SK-N-SH (cell line): Measurements from ENCODE around the gene MYO1D. TPM values are rescaled to one million over a fixed set of nuclear protein-coding genes. Genes with fewer than 3 reads are reported as not detected.

ENCODE experiments used
- CTCF ChIA-PET: fragments of 300-600, 350-600 bp; formaldehyde crosslinking; extraction: SDS; loops from one replicate; lab custom pipeline; 2021; lab: Yijun Ruan, JAX
- POLR2A ChIA-PET: fragments of 350-600 bp; sonication (Branson Sonifier 250); formaldehyde crosslinking; extraction: SDS; loops from one replicate; lab custom pipeline; 2020; ENCODE audit warnings: antibody characterized with exemption, inconsistent platforms; lab: Yijun Ruan, JAX
- DNase-seq: peaks from one replicate; pipeline ENCODE4 v3.0.0; 2012
- H2AFZ ChIP-seq: fragments of 200-600 bp; sonication (generic); 2 replicates; pipeline ENCODE4 v1.8.1; 2016; ENCODE audit warnings: antibody characterized with exemption, mild to moderate bottlenecking, low read depth
- H3F3A ChIP-seq: fragments of 200-600 bp; sonication (generic); replicated peaks from 2 replicates; pipeline ENCODE3; 2016; ENCODE audit warnings: antibody characterized with exemption, mild to moderate bottlenecking; ENCODE audit not compliant: insufficient read depth
- H3K27ac ChIP-seq, 2 experiments: fragments of 200-500 bp in 1 of 2; fragments of 200-600 bp in 1 of 2; sonication (Bioruptor generic) in 1 of 2; sonication (generic), shearing (Covaris generic) in 1 of 2; 2 replicates each; pipeline versions ENCODE4 v1.5.1 to v1.6.1; 2014 to 2016; ENCODE audit warnings: low read depth in 2 of 2, inconsistent platforms in 1 of 2, low read length in 1 of 2, mild to moderate bottlenecking in 1 of 2, mixed read lengths in 1 of 2
- H3K27me3 ChIP-seq: fragments of 200-600 bp; sonication (generic), shearing (Covaris generic); 2 replicates; pipeline ENCODE4 v1.6.1; 2016; ENCODE audit warnings: mixed run types; ENCODE audit not compliant: insufficient read depth
- H3K36me3 ChIP-seq, 2 experiments: fragments of 200-500 bp in 1 of 2; fragments of 200-600 bp in 1 of 2; sonication (Bioruptor generic) in 1 of 2; sonication (generic) in 1 of 2; replicated peaks in 1 of 2; 2 replicates each; pipeline versions ENCODE3 to v1.5.1; 2014 to 2016; ENCODE audit warnings: low read length in 1 of 2, mild to moderate bottlenecking in 1 of 2; ENCODE audit not compliant: insufficient read depth in 2 of 2, control insufficient read depth in 1 of 2
- H3K4me1 ChIP-seq, 2 experiments: fragments of 200-500 bp in 1 of 2; fragments of 200-600 bp in 1 of 2; sonication (Bioruptor generic) in 1 of 2; sonication (generic), shearing (Covaris generic) in 1 of 2; 2 replicates each; pipeline versions ENCODE4 v1.5.1 to v1.6.1; 2014 to 2016; ENCODE audit warnings: low read depth in 1 of 2, low read length in 1 of 2, mixed run types in 1 of 2; ENCODE audit not compliant: insufficient read depth in 2 of 2, control insufficient read depth in 1 of 2
- H3K4me2 ChIP-seq: fragments of 200-600 bp; sonication (generic), shearing (Covaris generic); 2 replicates; pipeline ENCODE4 v1.6.1; 2017; ENCODE audit warnings: mixed run types
- H3K4me3 ChIP-seq, 2 experiments: fragments of 200-500 bp in 1 of 2; fragments of 200-600 bp in 1 of 2; sonication (Bioruptor generic) in 1 of 2; sonication (generic), shearing (Covaris generic) in 1 of 2; 2 replicates each; pipeline versions ENCODE4 v1.5.1 to v1.8.1; 2014 to 2016; ENCODE audit warnings: low read depth in 2 of 2, inconsistent platforms in 1 of 2, low read length in 1 of 2, mild to moderate bottlenecking in 1 of 2, mixed read lengths in 1 of 2, moderate library complexity in 1 of 2
- H3K79me2 ChIP-seq: fragments of 200-600 bp; sonication (generic); 2 replicates; pipeline ENCODE4 v1.8.1; 2017; ENCODE audit warnings: mild to moderate bottlenecking; ENCODE audit not compliant: insufficient read depth
- H3K9ac ChIP-seq: fragments of 200-600 bp; sonication (generic); 2 replicates; pipeline ENCODE4 v1.6.1; 2017; ENCODE audit warnings: mixed run types
- H3K9me2 ChIP-seq: fragments of 200-600 bp; sonication (generic); 2 replicates; pipeline ENCODE4 v1.6.1; 2017; ENCODE audit warnings: mixed run types
- H3K9me3 ChIP-seq: fragments of 200-600 bp; sonication (generic); 2 replicates; pipeline ENCODE4 v1.6.1; 2017; ENCODE audit warnings: mixed run types, mild to moderate bottlenecking, moderate library complexity
- H4K20me1 ChIP-seq: fragments of 200-600 bp; sonication (generic); 2 replicates; pipeline ENCODE4 v1.6.1; 2017; ENCODE audit warnings: mild to moderate bottlenecking, mixed run types; ENCODE audit not compliant: insufficient read depth
- CHD2 ChIP-seq: fragments of 150-350 bp; IDR thresholded peaks from 2 replicates; pipeline ENCODE4 v1.6.1; 2018; ENCODE audit warnings: low read length; ENCODE audit not compliant: partially characterized antibody
- EZH2phosphoT487 ChIP-seq: fragments of 200-600 bp; sonication (generic); IDR thresholded peaks from 2 replicates; pipeline ENCODE4 v1.6.1; 2017; ENCODE audit warnings: low read depth, mixed run types, mild to moderate bottlenecking, antibody characterized with exemption, moderate library complexity, borderline replicate concordance
- FOXJ3 ChIP-seq: sonication (generic); formaldehyde crosslinking; IDR thresholded peaks from 2 replicates; pipeline ENCODE4 v1.5.1; 2020; ENCODE audit warnings: mild to moderate bottlenecking, missing genetic modification reagents
- FOXM1 ChIP-seq: IDR thresholded peaks from 2 replicates; pipeline ENCODE4 v1.4.0; 2012; ENCODE audit warnings: low read depth, mild to moderate bottlenecking
- JUND ChIP-seq: IDR thresholded peaks from 2 replicates; pipeline ENCODE4 v1.4.0; 2012
- MEF2A ChIP-seq: IDR thresholded peaks from 2 replicates; pipeline ENCODE4 v1.4.0; 2012; ENCODE audit warnings: low read depth, borderline replicate concordance
- MXI1 ChIP-seq: IDR thresholded peaks from 2 replicates; pipeline ENCODE4 v1.6.1; 2012; ENCODE audit warnings: mild to moderate bottlenecking, low read depth, low read length, improper control_type of control experiment
- NRF1 ChIP-seq: IDR thresholded peaks from 2 replicates; pipeline ENCODE4 v1.6.1; 2012; ENCODE audit warnings: low read depth, mild to moderate bottlenecking, low read length
- PBX3 ChIP-seq: IDR thresholded peaks from 2 replicates; pipeline ENCODE4; 2012
- POLR2AphosphoS5 ChIP-seq: IDR thresholded peaks from 2 replicates; pipeline ENCODE4 v1.6.1; 2012; ENCODE audit warnings: low read depth, low read length
- RAD21 ChIP-seq: IDR thresholded peaks from 2 replicates; pipeline ENCODE4 v1.6.1; 2012; ENCODE audit warnings: mild to moderate bottlenecking, low read length
- RFX5 ChIP-seq: IDR thresholded peaks from 2 replicates; pipeline ENCODE4 v1.6.1; 2012; ENCODE audit warnings: mild to moderate bottlenecking, improper control_type of control experiment, low read length
- RXRA ChIP-seq: IDR thresholded peaks from 2 replicates; pipeline ENCODE4 v1.4.0; 2012; ENCODE audit warnings: low read depth, mild to moderate bottlenecking, borderline replicate concordance
- TCF12 ChIP-seq: IDR thresholded peaks from 2 replicates; pipeline ENCODE4 v1.4.0; 2012
- TEAD4 ChIP-seq: IDR thresholded peaks from 2 replicates; pipeline ENCODE4 v1.4.0; 2012; ENCODE audit warnings: mild to moderate bottlenecking, borderline replicate concordance; ENCODE audit not compliant: insufficient read depth
- USF2 ChIP-seq: fragments of 150-350 bp; IDR thresholded peaks from 2 replicates; pipeline ENCODE4 v1.6.1; 2017; ENCODE audit warnings: antibody characterized with exemption, low read length, low read depth, borderline replicate concordance
- YY1 ChIP-seq: IDR thresholded peaks from 2 replicates; pipeline ENCODE4 v1.4.0; 2012; ENCODE audit warnings: low read depth, mild to moderate bottlenecking
- WGBS: methylation state at CpG from one replicate; pipeline ENCODE4 v1.1.6; 2017; ENCODE audit warnings: low lambda C conversion rate; 5-methylcytosine and 5-hydroxymethylcytosine counted together
- polyA plus RNA-seq, 3 experiments: library from polyadenylated mRNA; depleted of rRNA; stranded (reverse); fragments of >200 nt; gene quantifications; 2 replicates each; pipeline ENCODE4 v1.2.3, GENCODE V29; 2012
- TF ChIP-seq, protein P1 (sequence below): IDR thresholded peaks from 2 replicates; pipeline ENCODE4 v1.4.0; 2012; ENCODE audit warnings: low read depth, borderline replicate concordance
- TF ChIP-seq, protein P2 (sequence below): IDR thresholded peaks from 2 replicates; pipeline ENCODE4 v1.4.0; 2012; ENCODE audit warnings: low read depth, borderline replicate concordance

Gene MYO1D
- polyA plus RNA-seq, 1 of the 3 experiments (the other 2 are of a cell fraction) = 20.4 TPM

DNA sequence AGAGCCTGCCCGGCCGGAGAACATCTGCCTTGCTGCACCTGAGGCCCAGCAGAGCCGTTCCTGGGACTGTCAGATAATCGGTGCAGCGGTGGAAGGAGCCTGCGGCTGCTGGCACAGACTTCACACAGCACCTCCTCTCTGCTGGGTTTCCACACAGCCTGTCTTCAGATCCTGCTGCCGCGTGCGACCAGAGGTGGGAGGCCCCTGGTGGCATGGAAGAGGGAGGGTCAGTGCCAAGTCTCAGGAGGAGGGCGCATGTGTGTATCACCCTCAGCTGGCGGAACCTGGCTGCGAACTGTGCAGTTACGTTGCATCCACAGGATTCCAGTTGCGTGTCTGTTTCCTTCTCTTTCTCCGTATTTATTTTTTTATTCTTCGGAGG is 386.8 kb downstream of the MYO1D start:
- Histone ChIP-seq H2AFZ (no peak overlapping the region), H3K9me2 (no peaks in the 10 kb centered on the region), H3K4me3 (peak overlapping the region in 1 of 2 experiments; percentile 1; a peak in 1 of 4 replicates), H3K36me3 (peaks cover 0 to 32% of the 10 kb centered on the region in 2 experiments), H3K79me2 (no peaks in the 10 kb centered on the region), H3K4me2 (no peak overlapping the region), H3K9me3 (no peaks in the 10 kb centered on the region), H3K27me3 (no peaks in the 10 kb centered on the region), H3K27ac (no peak overlapping the region), H4K20me1 (peaks cover 10% of the 10 kb centered on the region; the same call in 1 of the 2 replicates), H3F3A (peaks cover 11% of the 10 kb centered on the region), H3K4me1 (peaks cover 0 to 54% of the 10 kb centered on the region in 2 experiments; a peak in 2 of 4 replicates), H3K9ac (no peak overlapping the region)
- peak; percentile 85 for DNase-seq
- ChIA-PET CTCF (interaction anchor here (0.9 to 11.0 kb wide), 4 partner anchors 28 to 122 kb away, joined by 3 to 102 read pairs (median 4); no protein-coding TSS in a partner anchor), POLR2A (interaction anchor here (1.1 kb wide), 1 partner anchor 9 kb away, joined by 3 read pairs; no protein-coding TSS in a partner anchor)
- TF ChIP-seq RAD21 (peak; percentile 14), CHD2 (no peak), MXI1 (peak; percentile 87)
- WGBS = 78% methylated on average over 14 of the region's 16 CpGs

DNA sequence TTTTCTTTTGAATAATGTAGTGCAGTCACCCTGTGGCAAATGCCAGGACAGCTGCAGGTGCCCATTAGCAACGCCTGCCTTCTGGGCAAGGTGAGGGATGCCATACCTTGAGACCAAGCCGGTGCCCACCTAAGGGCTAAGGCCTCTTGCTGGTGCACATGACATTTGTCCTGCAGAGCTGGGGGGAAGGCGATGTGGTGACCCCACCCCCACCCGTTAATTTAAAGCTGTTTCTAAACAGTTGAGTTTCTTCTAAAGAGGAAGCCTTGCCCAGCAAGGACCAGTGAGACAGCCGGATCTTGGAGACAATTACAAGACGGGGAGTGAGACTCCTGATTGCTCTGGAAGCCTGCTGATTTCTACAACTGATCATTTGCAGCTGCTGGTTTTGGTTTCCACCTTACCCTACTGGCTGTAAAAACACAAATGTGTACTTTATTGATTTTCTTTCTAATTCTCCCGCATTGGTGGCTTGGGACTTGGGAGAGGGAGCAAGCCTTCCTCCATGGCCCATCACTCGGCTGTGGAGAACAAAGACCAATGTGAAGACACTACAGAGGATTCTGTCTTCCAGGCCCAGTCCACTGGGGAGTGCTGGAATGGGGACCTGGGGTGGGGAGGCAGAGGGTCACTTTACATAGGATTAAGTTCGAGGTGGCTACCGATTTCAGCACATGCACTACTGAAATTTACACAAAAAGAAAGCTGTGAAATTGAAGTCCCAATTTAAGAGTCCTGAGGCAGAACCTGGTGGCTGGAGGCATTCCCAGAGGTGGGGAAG is 387.4 kb downstream of the MYO1D start:
- whole genome bisulfite sequencing = 86% methylated on average over 8 of the region's 10 CpGs
- Histone ChIP-seq H3K4me3 (peak overlapping the region in 1 of 2 experiments; percentile 1; a peak in 1 of 4 replicates), H3K9me3 (no peaks in the 10 kb centered on the region), H2AFZ (no peak overlapping the region), H3K79me2 (no peaks in the 10 kb centered on the region), H3K9ac (no peak overlapping the region), H3K4me2 (no peak overlapping the region), H3F3A (peaks cover 12% of the 10 kb centered on the region)
- DNase-seq = no peak
- TF ChIP-seq FOXM1 = no peak
- no peak for TF ChIP-seq NRF1
- TF ChIP-seq JUND = no peak
- TF ChIP-seq TEAD4 = no peak
- TF ChIP-seq, protein P1, sequence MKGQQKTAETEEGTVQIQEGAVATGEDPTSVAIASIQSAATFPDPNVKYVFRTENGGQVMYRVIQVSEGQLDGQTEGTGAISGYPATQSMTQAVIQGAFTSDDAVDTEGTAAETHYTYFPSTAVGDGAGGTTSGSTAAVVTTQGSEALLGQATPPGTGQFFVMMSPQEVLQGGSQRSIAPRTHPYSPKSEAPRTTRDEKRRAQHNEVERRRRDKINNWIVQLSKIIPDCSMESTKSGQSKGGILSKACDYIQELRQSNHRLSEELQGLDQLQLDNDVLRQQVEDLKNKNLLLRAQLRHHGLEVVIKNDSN = no peak
- TF ChIP-seq MEF2A = no peak
- TF ChIP-seq RFX5 = no peak
- no peak for TF ChIP-seq MXI1
- TF ChIP-seq YY1 = no peak
- TF ChIP-seq, protein P2, sequence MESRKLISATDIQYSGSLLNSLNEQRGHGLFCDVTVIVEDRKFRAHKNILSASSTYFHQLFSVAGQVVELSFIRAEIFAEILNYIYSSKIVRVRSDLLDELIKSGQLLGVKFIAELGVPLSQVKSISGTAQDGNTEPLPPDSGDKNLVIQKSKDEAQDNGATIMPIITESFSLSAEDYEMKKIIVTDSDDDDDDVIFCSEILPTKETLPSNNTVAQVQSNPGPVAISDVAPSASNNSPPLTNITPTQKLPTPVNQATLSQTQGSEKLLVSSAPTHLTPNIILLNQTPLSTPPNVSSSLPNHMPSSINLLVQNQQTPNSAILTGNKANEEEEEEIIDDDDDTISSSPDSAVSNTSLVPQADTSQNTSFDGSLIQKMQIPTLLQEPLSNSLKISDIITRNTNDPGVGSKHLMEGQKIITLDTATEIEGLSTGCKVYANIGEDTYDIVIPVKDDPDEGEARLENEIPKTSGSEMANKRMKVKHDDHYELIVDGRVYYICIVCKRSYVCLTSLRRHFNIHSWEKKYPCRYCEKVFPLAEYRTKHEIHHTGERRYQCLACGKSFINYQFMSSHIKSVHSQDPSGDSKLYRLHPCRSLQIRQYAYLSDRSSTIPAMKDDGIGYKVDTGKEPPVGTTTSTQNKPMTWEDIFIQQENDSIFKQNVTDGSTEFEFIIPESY = no peak
- TF ChIP-seq USF2 = no peak
- no peak for TF ChIP-seq POLR2AphosphoS5
- no peak for TF ChIP-seq EZH2phosphoT487
- no peak for TF ChIP-seq PBX3
- TF ChIP-seq FOXJ3 (CRISPR knock-in tag) = no peak
- TF ChIP-seq RXRA = no peak
- TF ChIP-seq TCF12 = no peak
- TF ChIP-seq, all 33 proteins: peak for 0
- POLR2A ChIA-PET = interaction anchor here (0.6 to 1.1 kb wide), 2 partner anchors 9 to 21 kb away, joined by 3 to 4 read pairs; no protein-coding TSS in a partner anchor
- CTCF ChIA-PET = interaction anchor here (0.6 to 11.0 kb wide), 4 partner anchors 28 to 184 kb away, joined by 3 to 102 read pairs (median 4); no protein-coding TSS in a partner anchor
- Histone ChIP-seq H3K27me3 (no peaks in the 10 kb centered on the region), H3K27ac (peak overlapping the region in 1 of 2 experiments; percentile 40; a peak in 2 of 4 replicates), H4K20me1 (peaks cover 10% of the 10 kb centered on the region; the same call in 1 of the 2 replicates), H3K4me1 (peaks cover 0 to 49% of the 10 kb centered on the region in 2 experiments; a peak in 2 of 4 replicates), H3K36me3 (peaks cover 0 to 32% of the 10 kb centered on the region in 2 experiments), H3K9me2 (no peaks in the 10 kb centered on the region)
